LHCN-M2 (cell line): Measurements from ENCODE around the gene BTD. TPM values are rescaled to one million over a fixed set of nuclear protein-coding genes. Genes with fewer than 3 reads are reported as not detected.
"Not testable (repeated sequence)": the region's sequence is repeated elsewhere in the genome, so short reads cannot be mapped to it uniquely, and the experiment has no call there.

Experiments
- DNase-seq: peaks from one replicate; pipeline ENCODE4 v3.0.0-alpha.2; 2012; ENCODE audit warnings: low read depth
- total RNA-seq: library from RNA; depleted of rRNA; stranded (reverse); fragments of >200 nt; gene quantifications from 2 replicates; pipeline ENCODE4 v1.2.3, GENCODE V29; 2014

BTD gene
- total RNA-seq, 1 experiment from 2014 or later: 40.5 TPM

DNA sequence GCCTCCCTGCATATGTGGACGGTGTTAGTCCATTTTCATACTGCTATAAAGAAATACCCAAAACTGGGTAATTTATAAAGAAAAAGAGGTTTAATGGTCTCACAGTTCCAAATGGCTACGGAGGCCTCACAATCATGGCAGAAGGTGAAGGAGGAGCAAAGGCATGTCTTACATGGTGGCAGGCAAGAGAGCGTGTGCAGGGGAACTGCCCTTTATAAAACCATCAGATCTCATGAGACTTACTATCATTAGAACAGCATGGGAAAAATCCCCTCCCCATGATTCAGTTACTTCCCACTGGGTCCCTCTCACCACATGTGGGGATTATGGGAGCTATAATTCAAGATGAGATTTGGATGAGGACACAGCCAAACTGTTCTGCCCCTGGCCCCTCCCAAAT lies 1.3 kb downstream of the BTD start:
- not testable (repeated sequence) for DNase-seq

DNA sequence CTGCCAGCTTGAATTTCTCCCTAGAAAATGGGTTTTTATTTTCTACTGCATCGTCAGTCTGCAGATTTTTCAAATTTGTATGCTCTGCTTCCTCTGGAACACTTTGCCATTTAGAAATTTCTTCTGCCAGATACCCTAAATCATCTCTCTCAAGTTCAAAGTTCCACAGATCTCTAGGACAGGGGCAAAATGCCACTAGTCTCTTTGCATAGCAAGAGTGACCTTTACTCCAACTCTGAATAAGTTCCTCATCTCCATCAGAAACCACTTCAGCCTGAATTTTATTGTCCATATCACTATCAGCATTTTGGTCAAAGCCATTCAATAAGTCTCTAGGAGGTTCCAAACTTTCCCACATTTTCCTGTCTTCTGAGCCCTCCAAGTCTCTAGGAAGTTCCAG lies 3.0 kb downstream of the BTD start:
- not testable (repeated sequence) for DNase-seq

- no peak for DNase-seq
Observed at GRCh38 chr3:15606434-15606891, 4.9 kb downstream of the BTD start.

DNA sequence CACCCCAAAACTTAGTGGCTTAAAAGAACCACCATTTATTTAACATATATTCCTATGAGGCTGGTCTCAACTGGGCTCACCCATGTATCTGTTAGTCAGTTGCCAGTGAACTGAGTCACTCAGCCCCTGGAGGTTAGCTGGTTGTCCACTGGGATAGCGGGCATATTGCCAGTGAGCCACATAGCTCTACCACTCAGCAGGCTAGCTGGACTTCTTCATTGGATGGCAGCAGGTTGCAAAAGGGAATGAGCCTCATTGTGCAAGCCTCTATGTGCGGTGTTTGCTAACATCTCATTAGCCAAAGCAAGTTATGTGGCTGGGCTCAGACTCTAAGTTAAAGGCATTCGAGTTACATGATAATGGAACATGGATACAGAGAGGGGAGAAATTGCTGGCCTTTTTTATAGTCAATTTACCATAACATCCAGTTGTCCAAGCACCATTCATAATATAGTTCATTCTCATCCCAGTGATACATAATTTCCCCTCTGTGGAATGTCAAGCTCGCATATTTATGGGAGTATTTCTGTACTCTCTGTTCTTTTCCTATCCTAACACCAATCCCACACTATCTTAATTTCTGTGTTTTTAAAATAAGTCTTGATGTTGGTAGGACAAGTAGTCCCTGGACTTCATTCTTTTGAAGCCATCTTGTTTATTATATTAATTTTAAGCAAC lies 8.7 kb downstream of the BTD start:
- DNase-seq: peak; percentile 90

GRCh38 chr3:15611018-15611417 lies 9.5 kb downstream of the BTD start:
- DNase-seq: no peak

DNA sequence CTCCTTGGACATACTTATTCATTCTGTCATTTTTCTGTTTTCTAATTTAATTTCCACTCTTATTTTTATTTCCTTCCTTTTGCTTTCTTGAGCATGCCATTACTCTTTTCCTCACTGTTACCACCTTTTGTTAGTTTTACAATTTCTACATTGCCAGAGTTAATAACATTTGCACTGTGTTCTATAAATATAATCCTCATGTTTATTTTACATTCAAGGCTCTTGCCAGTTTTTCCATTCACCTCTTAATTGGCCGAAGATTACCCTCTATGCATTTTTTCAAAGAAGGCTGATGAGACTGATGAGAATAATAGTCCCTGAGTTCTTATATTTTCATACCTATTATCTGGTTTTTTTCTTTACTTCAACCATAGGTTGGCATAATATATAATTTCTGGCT lies 10.5 kb downstream of the BTD start:
- no peak for DNase-seq

DNA sequence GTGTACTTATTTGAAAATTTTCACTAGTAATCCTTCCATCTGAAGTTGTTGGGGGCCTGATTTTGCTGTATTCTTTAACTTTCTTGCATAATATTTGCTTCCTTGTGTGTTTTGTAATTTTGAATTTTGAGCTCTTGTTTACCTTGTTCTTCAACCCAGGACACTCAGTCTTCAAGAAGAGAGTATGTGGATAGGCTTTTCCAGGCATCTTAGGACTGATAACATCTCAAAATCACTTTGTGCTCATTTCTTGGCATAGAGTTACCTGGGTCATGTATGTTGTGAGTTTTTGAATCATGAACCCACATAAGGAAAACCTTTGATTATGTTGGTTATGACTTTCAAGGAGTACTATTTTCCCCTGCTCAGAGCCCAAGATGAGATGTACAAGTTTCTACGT lies 13.4 kb downstream of the BTD start:
- DNase-seq: no peak

DNA sequence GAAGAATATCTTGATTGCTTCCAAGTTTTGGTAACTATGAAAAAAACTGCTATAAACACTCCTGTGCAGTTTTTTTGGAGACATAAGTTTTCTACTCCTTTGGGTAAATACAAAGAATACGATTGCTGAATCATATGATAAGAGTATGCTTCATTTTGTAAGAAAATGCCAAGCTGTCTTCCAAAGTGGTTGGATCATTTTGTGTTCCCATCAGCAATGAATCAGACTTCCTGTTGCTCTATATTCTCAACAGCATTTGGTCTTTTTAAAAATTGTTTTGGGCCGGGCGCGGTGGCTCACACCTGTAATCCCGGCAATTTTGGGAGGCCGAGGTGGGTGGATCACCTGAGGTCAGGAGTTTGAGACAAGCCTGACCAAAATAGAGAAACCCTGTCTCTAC lies 14.5 kb downstream of the BTD start:
- peak; percentile 46 for DNase-seq

DNA sequence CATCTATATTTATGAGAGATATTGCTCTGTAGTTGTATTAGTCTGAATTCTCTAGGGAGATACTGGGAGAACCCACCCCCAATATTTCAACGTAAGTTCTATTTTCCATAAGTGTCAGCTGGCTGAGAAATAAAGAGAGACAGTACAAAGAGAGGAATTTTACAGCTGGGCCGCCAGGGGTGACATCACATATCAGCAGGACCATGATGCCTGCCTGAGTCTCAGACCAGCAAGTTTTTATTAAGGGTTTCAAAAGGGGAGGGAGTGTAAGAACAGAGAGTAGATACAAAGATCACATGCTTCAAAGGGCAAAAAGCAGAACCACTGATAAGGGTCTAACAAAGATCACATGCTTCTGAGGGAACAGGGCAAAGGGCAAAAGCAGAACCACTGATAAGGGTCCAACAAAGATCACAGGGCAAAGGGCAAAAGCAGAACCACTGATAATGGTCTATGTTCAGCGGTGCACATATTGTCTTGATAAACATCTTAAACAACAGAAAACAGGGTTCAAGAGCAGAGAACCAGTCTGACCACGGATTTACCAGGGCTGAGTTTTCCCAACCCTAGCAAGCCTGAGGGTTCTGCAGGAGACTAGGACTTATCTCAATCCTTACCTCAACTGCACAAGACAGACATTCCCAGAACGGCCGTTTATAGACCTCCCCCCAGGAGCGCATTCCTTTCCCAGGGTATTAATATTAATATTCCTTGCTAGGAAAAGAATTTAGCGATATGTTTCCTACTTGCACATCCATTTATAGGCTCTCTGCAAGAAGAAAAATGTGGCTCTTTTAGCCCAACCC lies 18.3 kb downstream of the BTD start:
- DNase-seq: not testable (repeated sequence)

GRCh38 chr3:15623535-15624440 lies 22.2 kb downstream of the BTD start:
- DNase-seq: no peak

DNA sequence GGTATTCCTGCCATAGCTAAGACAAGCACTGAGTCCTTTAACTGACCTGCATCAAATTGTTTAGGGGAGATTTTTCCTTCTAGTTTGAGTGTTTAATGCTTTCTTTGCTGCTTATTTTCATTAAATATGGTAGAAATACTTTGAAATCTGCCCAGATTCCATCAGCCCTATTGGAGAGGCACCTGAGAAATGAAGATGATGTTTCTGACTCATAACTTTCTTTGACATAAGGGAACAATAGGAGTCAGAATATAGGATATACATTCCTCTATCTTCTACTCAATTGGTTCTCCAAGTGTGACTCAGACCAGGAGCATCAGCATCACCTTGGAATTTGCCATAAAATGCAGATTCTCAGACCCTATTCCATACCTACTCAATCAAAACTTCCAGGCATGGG lies 27.4 kb downstream of the BTD start:
- no peak for DNase-seq

DNA sequence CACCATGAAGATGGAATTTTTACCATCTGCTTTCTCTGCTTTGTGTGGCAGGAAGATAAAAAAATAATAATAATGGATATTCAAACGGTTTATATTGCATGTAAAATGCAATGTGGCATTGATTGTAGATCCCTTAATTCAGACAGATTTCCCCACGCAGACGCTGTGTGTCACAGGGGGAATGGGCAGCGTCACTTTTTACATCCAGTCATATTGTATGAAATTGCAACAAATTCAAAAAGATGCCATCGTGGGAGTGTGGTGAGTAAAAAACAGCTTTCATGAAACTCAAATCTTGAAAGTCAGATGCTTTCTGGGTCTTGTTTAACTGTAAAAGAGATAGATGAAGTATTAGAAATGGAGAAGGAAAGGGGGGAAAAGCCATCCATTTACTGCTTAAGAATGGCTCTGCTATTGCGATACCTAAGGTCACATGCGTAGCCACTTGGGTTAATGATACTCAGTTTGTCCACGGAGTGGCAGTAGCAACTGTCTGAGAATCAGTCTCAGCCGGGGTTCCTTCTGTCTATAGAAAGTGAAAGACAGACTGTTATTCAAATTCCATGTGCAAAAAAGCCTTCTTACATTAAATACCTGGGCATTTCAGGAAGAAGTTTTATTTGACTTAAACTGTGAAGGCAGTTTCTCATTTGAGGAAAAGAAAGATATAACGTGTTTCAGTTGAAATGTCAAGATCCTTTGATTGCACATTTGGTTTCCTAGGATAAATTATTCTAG lies 28.5 kb downstream of the BTD start:
- DNase-seq: peak; percentile 90

DNA sequence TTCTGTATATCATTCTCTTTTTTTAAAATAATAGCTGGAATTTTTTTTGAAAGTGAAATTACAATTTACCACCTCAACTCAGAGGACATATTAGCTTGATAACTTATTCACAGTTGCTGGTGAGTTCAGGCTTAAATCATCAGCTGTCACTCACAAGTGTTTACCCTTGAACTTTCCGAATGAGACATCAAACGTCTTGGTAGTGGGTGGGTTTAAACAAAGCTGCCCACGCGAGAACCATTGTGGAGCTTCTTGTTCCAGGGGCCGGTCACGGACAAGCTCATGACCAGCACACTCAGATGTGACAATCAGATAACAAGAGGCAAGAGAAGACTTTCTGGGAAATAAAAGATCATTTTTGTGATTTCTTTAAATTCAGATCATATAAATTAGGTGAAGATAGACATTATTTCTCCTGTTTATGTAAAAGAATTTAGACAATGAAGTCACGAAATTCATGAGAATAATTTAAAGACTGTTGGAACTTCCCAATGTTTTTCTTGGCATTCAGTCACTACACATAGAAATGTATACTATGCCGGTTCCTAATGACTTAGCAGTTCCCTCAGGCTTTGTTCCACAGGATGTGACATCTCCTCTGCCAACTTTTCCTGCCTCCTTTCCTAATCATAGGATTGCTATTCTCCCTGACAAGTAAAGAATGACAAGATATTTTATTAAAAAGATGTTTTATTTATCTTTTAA lies 29.3 kb downstream of the BTD start:
- DNase-seq: peak; percentile 80

DNA sequence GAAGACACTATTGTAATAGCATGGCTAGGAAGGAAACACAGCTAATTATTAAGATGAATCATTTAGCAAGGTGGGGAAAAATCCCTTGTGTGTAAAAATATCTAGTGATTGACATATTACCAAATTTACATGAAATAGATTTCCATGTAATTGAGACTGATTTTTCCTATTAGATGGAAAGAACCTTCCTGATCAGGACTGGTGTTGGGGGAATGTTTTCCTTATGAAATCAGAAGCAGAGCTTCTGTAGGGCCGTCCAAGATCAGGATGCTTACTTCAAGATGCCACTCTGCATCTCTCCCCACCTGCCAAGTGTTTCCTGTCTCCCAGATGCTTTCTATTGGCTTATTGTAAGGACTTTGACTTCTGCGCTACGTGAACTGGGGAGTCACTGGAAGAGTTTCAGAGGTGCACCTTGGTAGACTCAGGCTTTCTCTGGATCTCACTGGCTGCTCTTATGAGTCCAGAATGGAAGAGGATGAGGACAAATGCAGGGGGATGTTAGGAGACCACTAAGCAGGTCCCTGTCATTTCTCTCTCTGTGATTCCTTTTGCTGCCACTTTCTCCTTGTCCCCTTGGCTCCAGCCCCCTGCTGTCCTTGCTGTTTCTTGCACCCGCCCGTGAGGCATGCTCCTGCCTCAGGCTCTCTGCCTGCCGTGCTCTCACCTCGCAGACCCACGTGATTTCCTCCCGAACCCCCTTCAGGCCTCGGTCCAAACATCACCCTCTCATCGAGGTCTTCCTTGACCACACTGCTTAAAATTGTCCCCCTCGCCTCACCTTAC lies 30.1 kb downstream of the BTD start:
- DNase-seq: no peak

GRCh38 chr3:15632212-15632580 lies 30.7 kb downstream of the BTD start:
- DNase-seq: no peak

- no peak for DNase-seq
Observed at GRCh38 chr3:15633159-15633558, 31.6 kb downstream of the BTD start.

DNA sequence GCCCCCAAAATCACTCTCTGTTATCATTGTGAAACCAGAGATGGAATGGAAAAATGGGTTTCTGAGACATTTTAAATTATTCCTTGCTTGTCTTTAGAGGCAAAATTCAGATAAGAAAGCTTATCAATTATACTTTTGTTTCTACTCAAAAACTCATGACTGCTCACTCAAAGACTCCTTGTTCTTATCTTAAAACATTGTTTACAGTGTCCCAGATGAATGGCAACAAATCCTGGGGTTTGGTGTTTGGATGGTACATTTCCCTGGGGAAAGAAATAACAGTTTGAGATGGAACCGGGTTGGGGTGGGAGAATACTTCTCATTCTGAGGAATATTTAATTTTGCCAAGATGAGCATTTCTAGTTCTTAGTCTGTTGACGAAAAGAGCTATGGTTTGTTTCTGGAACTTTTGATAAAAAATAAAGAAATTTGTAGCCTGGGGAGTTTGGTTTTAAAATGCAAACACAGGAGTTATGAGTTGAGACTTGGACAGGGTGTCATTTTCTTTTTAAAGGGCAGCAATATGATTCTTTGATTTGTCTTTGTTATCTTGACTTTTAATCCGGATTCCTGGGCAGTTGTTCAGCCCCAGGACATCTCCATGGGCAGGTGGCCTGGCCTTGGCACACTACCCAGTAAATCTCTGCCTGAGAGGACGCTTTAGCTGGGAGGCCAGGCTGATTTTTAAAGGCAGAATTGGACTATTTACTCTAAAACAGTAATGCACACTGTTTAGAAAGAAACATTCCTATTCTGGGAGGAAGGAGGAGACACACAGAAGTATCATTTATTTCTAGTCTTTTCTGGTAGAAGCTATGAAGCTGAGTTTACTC lies 32.4 kb downstream of the BTD start:
- DNase-seq: peak; percentile 89

- no peak for DNase-seq
Observed at GRCh38 chr3:15634671-15635070, 33.1 kb downstream of the BTD start.

GRCh38 chr3:15635121-15635661 lies 33.6 kb downstream of the BTD start:
- peak; percentile 98 for DNase-seq
